Kidney (tissue), 14 donors: Measurements from ENCODE around the gene NAA50. TPM values are rescaled to one million over a fixed set of nuclear protein-coding genes. Genes with fewer than 3 reads are reported as not detected.

Experiments used
- DNase-seq, 5 donors: peaks; one replicate each; pipeline ENCODE4 v3.0.0-alpha.2; 2013 to 2020
- FAIRE-seq: peaks from 2 replicates; lab custom pipeline; 2012; peaks lifted over from hg19 to GRCh38; lab: Jason Lieb, UNC
- H3K27ac ChIP-seq, 2 donors: one replicate each; pipeline ENCODE4 v1.7.0; 2013; ENCODE audit warnings: low read depth in 2 of 2, low read length in 2 of 2, inconsistent platforms in 1 of 2
- H3K27me3 ChIP-seq: one replicate; pipeline ENCODE4 v1.7.1; 2013; ENCODE audit warnings: low read length, inconsistent platforms; ENCODE audit not compliant: control insufficient read depth, insufficient read depth
- H3K36me3 ChIP-seq, 3 donors: one replicate each; pipeline versions ENCODE4 v1.7.0 to v1.7.1; 2013; ENCODE audit warnings: low read length in 3 of 3, control low read depth in 1 of 3, inconsistent platforms in 1 of 3; ENCODE audit not compliant: insufficient read depth in 3 of 3, control insufficient read depth in 2 of 3
- H3K4me1 ChIP-seq, 3 donors: one replicate each; pipeline versions ENCODE4 v1.7.0 to v1.7.1; 2013; ENCODE audit warnings: low read length in 3 of 3, inconsistent platforms in 1 of 3, low read depth in 1 of 3; ENCODE audit not compliant: control insufficient read depth in 2 of 3, insufficient read depth in 2 of 3
- H3K4me3 ChIP-seq, 3 donors: one replicate each; pipeline versions ENCODE4 v1.7.0 to v1.8.1; 2013; ENCODE audit warnings: low read length in 3 of 3, control low read depth in 1 of 3, inconsistent platforms in 1 of 3
- H3K9ac ChIP-seq, 3 donors: one replicate each; pipeline versions ENCODE4 v1.7.0 to v1.7.1; 2013; ENCODE audit warnings: low read length in 3 of 3, control low read depth in 1 of 3, inconsistent platforms in 1 of 3
- H3K9me3 ChIP-seq, 3 donors: one replicate each; pipeline versions ENCODE4 v1.7.0 to v1.7.1; 2013; ENCODE audit warnings: low read length in 3 of 3, control low read depth in 1 of 3, inconsistent platforms in 1 of 3; ENCODE audit not compliant: control insufficient read depth in 2 of 3, insufficient read depth in 1 of 3
- CTCF ChIP-seq: IDR thresholded peaks from 3 replicates; pipeline ENCODE4 v1.5.1; 2012; ENCODE audit warnings: mild to moderate bottlenecking, moderate library complexity, borderline replicate concordance; ENCODE audit not compliant: insufficient read depth; ENCODE audit errors: extremely low read depth
- intact Hi-C: fragments of 100-400 bp; cut with DNase I; formaldehyde crosslinking; loops from one replicate; pipeline ENCODE4 v1.11.1; 2022
- polyA plus RNA-seq: library from polyadenylated mRNA; stranded (reverse); fragments of 350-450 nt; fragmentation: Illumina TruSeq; extraction: RNeasy Lipid Tissue Mini Kit (QIAGEN cat#74804); gene quantifications from one replicate; pipeline ENCODE4 v1.2.3, GENCODE V29; 2014; ENCODE audit warnings: low read depth, low replicate concordance; ENCODE audit not compliant: insufficient read depth
- total RNA-seq: library from RNA; stranded (reverse); fragmentation: NEBNext Ultra II Directional; extraction: Animal tissue kit (Norgen Biotek cat#: 25700); gene quantifications from one replicate; pipeline ENCODE4 v1.2.1, GENCODE V29; 2021
- donor health status: control.
- donor health status: control.
- donor health status: control.
- donor health status: control.
- donor health status: control.
- donor health status: DM: yes; HTN: yes; CAD: no.
- donor health status: Normal renal cell carcinoma (clear cell type).

NAA50 gene
- total and polyA plus RNA-seq, 2 donors from 2014 or later, result 45.4 to 101 TPM

- H3K9me3 ChIP-seq, result no peaks in the 10 kb centered on the region
- no peak overlapping the region for H3K9ac ChIP-seq
- peaks cover 0 to 11% (median 3%) of the 10 kb centered on the region in 3 donors for H3K36me3 ChIP-seq
- TF ChIP-seq CTCF, result no peak
- H3K27me3 ChIP-seq, result no peaks in the 10 kb centered on the region
- intact Hi-C loops, result no loop called here
- no peak overlapping the region for H3K27ac ChIP-seq
- no peak for FAIRE-seq
- H3K4me3 ChIP-seq, result no peak overlapping the region
- H3K4me1 ChIP-seq, result peaks cover 0 to 16% (median 0%) of the 10 kb centered on the region in 3 donors
- no peak for DNase-seq
Observed at GRCh38 chr3:113719294-113719693, 26.8 kb downstream of the NAA50 start.

GRCh38 chr3:113717818-113718217 lies 28.2 kb downstream of the NAA50 start:
- peaks cover 0 to 11% (median under 1%) of the 10 kb centered on the region in 3 donors for H3K36me3 ChIP-seq
- no peak overlapping the region for H3K4me3 ChIP-seq
- intact Hi-C loops, result no loop called here
- DNase-seq, result no peak
- TF ChIP-seq CTCF, result no peak
- no peaks in the 10 kb centered on the region for H3K9me3 ChIP-seq
- peaks cover 0 to 16% (median 0%) of the 10 kb centered on the region in 3 donors for H3K4me1 ChIP-seq
- no peaks in the 10 kb centered on the region for H3K27me3 ChIP-seq
- H3K9ac ChIP-seq, result no peak overlapping the region
- FAIRE-seq, result no peak
- H3K27ac ChIP-seq, result no peak overlapping the region

- FAIRE-seq, result no peak
- Histone ChIP-seq H3K27me3 (no peaks in the 10 kb centered on the region), H3K4me3 (no peak overlapping the region), H3K4me1 (peaks cover 0 to 16% (median 0%) of the 10 kb centered on the region in 3 donors), H3K36me3 (peaks cover 0 to 9% (median 0%) of the 10 kb centered on the region in 3 donors), H3K9me3 (no peaks in the 10 kb centered on the region), H3K9ac (no peak overlapping the region), H3K27ac (no peak overlapping the region)
- DNase-seq, result no peak
- no peak for TF ChIP-seq CTCF
- intact Hi-C loops, result no loop called here
Observed at GRCh38 chr3:113717308-113717707, 28.7 kb downstream of the NAA50 start.

GRCh38 chr3:113714702-113715101 lies 31.3 kb downstream of the NAA50 start:
- H3K9ac ChIP-seq, result no peak overlapping the region
- no peaks in the 10 kb centered on the region for H3K9me3 ChIP-seq
- H3K36me3 ChIP-seq, result no peaks in the 10 kb centered on the region
- H3K4me1 ChIP-seq, result peaks cover 0 to 9% (median 0%) of the 10 kb centered on the region in 3 donors
- no peak for DNase-seq
- no peak for TF ChIP-seq CTCF
- peak overlapping the region in 1 of 2 donors; percentile 71 for H3K27ac ChIP-seq
- peak overlapping the region in 1 of 3 donors; percentile 23 for H3K4me3 ChIP-seq
- intact Hi-C loops, result no loop called here
- no peak for FAIRE-seq
- no peaks in the 10 kb centered on the region for H3K27me3 ChIP-seq
